PFSK-1 (cell line): ENCODE results near the gene TPP2.

Experiments used
- FOXP2 ChIP-seq: optimal IDR thresholded peaks from 2 replicates; pipeline ENCODE3; 2011; ENCODE audit warnings: borderline replicate concordance, control low read depth, inconsistent platforms; ENCODE audit not compliant: insufficient read depth; ENCODE audit errors: extremely low read length, extremely low read depth
- POLR2AphosphoS5 ChIP-seq: IDR thresholded peaks from 2 replicates; pipeline ENCODE4 v1.6.1; 2012; ENCODE audit warnings: low read depth, mild to moderate bottlenecking, control low read depth, low read length, moderate library complexity
- REST ChIP-seq, 2 experiments: IDR thresholded peaks; 2 replicates each; pipeline versions ENCODE4 v1.6.1 to v1.8.0; 2011 to 2012; ENCODE audit warnings: low read depth in 2 of 2, low read length in 2 of 2, control low read depth in 1 of 2, inconsistent platforms in 1 of 2, mild to moderate bottlenecking in 1 of 2, moderate library complexity in 1 of 2; ENCODE audit not compliant: insufficient read depth in 1 of 2
- SIN3A ChIP-seq: IDR thresholded peaks from 2 replicates; pipeline ENCODE4 v1.6.1; 2012; ENCODE audit warnings: mild to moderate bottlenecking, low read length, moderate library complexity, borderline replicate concordance; ENCODE audit not compliant: insufficient read depth
- TAF1 ChIP-seq: IDR thresholded peaks from 2 replicates; pipeline ENCODE4 v1.6.1; 2012; ENCODE audit warnings: low read length, control low read depth, borderline replicate concordance; ENCODE audit not compliant: insufficient read depth

Gene TPP2

GRCh38 chr13:102692491-102692826 is 95.7 kb downstream of the TPP2 start:
- TF ChIP-seq POLR2AphosphoS5, result no peak

- TF ChIP-seq POLR2AphosphoS5 (no peak), REST (IDR thresholded peaks at IDR 0.05; ENCODE audit: insufficient read depth in 1 of 2, low read depth in 2 of 2, low read length in 2 of 2) (no peak), SIN3A (no peak), TAF1 (no peak), FOXP2 (no peak)
Measured at GRCh38 chr13:102693250-102693649, 96.5 kb downstream of the TPP2 start.

- TF ChIP-seq REST (IDR thresholded peaks at IDR 0.05; ENCODE audit: insufficient read depth in 1 of 2, low read depth in 2 of 2, low read length in 2 of 2), result no peak
- TF ChIP-seq TAF1, result no peak
- no peak for TF ChIP-seq POLR2AphosphoS5
- TF ChIP-seq FOXP2, result no peak
- no peak for TF ChIP-seq SIN3A
Measured at GRCh38 chr13:102693776-102694175, 97.0 kb downstream of the TPP2 start.

GRCh38 chr13:102694937-102695336 is 98.2 kb downstream of the TPP2 start, which contains the start of gene METTL21C:
METTL21C (minus strand) TSS chr13:102695044; CDS start chr13:102694498, 546 bp downstream.
- TF ChIP-seq POLR2AphosphoS5 (no peak), TAF1 (no peak), FOXP2 (no peak), SIN3A (no peak), REST (IDR thresholded peaks at IDR 0.05; ENCODE audit: insufficient read depth in 1 of 2, low read depth in 2 of 2, low read length in 2 of 2) (no peak)

GRCh38 chr13:102696465-102696864 is 99.7 kb downstream of the TPP2 start:
- TF ChIP-seq REST (IDR thresholded peaks at IDR 0.05; ENCODE audit: insufficient read depth in 1 of 2, low read depth in 2 of 2, low read length in 2 of 2) (no peak), SIN3A (no peak), FOXP2 (no peak), TAF1 (no peak), POLR2AphosphoS5 (no peak)
